Activated naive CD8-positive, alpha-beta T cell treated with anti-CD3 and anti-CD28 coated beads, Interleukin-2, amount 10 ng/mL, durations not matched to agents 7 days and 5 days (primary cell): ENCODE results near the gene SPEN. TPM values are rescaled to one million over a fixed set of nuclear protein-coding genes. Genes with fewer than 3 reads are reported as not detected.
A peak's percentile ranks its signal among the peaks of the same experiment; 100 is the strongest.

Experiments used
- ATAC-seq: fragments of 150-1000 bp; cut with Tn5 transposase; one replicate; pipeline ENCODE4 v1.10.0; 2021; ENCODE audit warnings: low read depth, moderate library complexity
- POLR2A ChIA-PET: fragments of 350-600 bp; sonication (Branson Sonifier 250); formaldehyde crosslinking; loops from one replicate; lab custom pipeline; 2021; ENCODE audit warnings: antibody characterized with exemption; lab: Charles Lee
- DNase-seq: peaks from one replicate; pipeline ENCODE4 v3.0.0; 2021
- H3K27ac Mint-ChIP-seq: one replicate; pipeline ENCODE4 v1.8.0; 2022; ENCODE audit warnings: mild to moderate bottlenecking, mixed read lengths
- H3K27me3 Mint-ChIP-seq: one replicate; pipeline ENCODE4 v1.8.0; 2022; ENCODE audit warnings: mild to moderate bottlenecking, moderate library complexity, mixed read lengths
- H3K36me3 Mint-ChIP-seq: one replicate; pipeline ENCODE4 v1.8.0; 2021; ENCODE audit warnings: mild to moderate bottlenecking, mixed read lengths
- H3K4me1 Mint-ChIP-seq: one replicate; pipeline ENCODE4 v1.8.0; 2021; ENCODE audit warnings: mixed read lengths
- H3K4me3 Mint-ChIP-seq: one replicate; pipeline ENCODE4 v1.8.0; 2022; ENCODE audit warnings: mild to moderate bottlenecking, moderate library complexity, mixed read lengths
- H3K9me3 Mint-ChIP-seq: one replicate; pipeline ENCODE4 v1.8.0; 2021; ENCODE audit warnings: mixed read lengths
- total RNA-seq, 2 experiments: library from RNA; stranded (reverse); gene quantifications; one replicate each; pipeline ENCODE4 v1.2.3, GENCODE V29; 2021

The SPEN gene
- total RNA-seq, 2 experiments from 2014 or later, result 68.8 to 69.8 TPM

DNA sequence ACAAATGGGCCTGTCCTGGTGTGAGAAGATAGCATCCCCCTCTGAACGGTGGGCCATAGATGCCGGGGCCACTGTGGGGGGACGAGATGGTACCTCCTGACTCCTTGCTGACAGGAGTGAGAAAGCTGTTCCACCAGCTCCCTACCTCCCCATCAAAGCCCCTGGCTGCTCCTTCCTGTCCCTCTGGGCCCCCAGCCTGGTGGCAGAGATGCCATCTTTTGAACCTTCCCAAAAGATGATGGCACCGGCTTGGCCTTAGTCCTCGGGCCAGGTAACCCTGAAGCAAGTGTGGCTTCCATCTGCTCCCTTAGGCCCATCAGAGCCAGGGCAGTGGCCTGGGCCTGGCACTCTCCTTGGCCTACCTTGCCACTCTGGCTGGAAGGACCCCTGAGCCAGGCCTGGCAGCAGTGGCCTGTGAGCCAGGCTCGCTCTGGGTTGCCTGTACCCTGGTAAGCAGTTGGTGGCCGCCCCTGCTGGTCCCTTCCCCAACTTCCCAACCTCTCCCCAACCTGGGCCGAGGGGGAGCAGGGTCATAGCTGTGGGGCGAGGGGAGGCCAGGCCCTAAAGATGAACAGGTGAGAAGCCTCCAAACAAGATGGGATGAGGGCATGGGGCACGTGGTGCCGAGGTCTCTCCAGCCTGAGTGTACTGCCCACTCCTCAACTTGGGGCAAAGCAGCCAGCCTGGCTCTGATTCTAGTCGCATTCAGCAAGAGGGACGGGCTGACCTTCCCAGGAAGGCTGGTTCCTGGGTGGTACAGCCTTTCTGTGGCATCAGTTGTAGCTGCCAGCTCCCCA, 93.7 kb downstream of the SPEN start:
- Mint-ChIP-seq H3K27ac (no peak overlapping the region), H3K27me3 (no peaks in the 10 kb centered on the region), H3K36me3 (peaks cover 15% of the 10 kb centered on the region), H3K4me3 (no peak overlapping the region), H3K9me3 (no peaks in the 10 kb centered on the region), H3K4me1 (peaks cover 7% of the 10 kb centered on the region)
- no peak for ATAC-seq
- no peak for DNase-seq
- POLR2A ChIA-PET, result no interaction called here

GRCh38 chr1:15941899-15942660, 94.6 kb downstream of the SPEN start:
- Mint-ChIP-seq H3K27ac (no peak overlapping the region), H3K36me3 (peaks cover 15% of the 10 kb centered on the region), H3K4me1 (peaks cover 6% of the 10 kb centered on the region), H3K27me3 (no peaks in the 10 kb centered on the region), H3K9me3 (no peaks in the 10 kb centered on the region), H3K4me3 (no peak overlapping the region)
- DNase-seq, result no peak
- ATAC-seq, result no peak
- POLR2A ChIA-PET, result no interaction called here

DNA sequence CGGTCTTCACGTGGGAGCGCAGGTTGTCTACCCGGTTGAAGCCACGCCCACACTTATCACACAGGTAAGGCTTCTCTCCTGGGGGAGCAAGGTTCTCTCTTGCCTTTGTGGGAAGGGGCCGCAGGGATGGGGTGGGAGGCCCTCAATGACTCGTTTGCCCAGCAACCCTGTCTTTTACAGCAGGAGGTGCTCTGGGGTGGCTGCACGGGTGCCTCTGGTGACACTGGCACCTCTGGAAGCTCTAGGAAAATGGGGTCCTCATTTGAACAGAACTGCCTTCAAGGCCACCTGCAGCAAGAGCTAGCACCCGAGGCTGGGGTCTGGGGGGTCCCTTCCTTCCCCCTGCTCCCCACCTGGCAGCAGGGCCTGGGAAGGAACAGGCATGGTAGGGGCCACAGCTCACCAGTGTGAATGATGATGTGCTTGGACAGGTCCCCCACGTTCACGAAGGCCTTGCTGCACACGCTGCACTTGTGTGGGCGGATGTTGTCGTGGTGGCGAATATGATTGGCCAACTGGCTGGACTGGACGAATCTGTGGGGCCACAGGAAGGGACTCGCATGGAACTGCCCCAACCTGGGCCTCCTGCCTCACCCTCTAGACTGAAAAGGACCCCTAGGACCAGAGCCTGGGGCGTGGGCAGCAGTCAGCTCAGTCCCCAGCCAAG, 95.3 kb downstream of the SPEN start:
- POLR2A ChIA-PET, result interaction anchor here (0.6 kb wide), 1 partner anchor 14 kb away, joined by 3 read pairs; no protein-coding TSS in a partner anchor
- Mint-ChIP-seq H3K27ac (no peak overlapping the region), H3K36me3 (peaks cover 12% of the 10 kb centered on the region), H3K4me1 (no peaks in the 10 kb centered on the region), H3K4me3 (no peak overlapping the region), H3K9me3 (no peaks in the 10 kb centered on the region), H3K27me3 (no peaks in the 10 kb centered on the region)
- ATAC-seq (no peak), DNase-seq (no peak)

DNA sequence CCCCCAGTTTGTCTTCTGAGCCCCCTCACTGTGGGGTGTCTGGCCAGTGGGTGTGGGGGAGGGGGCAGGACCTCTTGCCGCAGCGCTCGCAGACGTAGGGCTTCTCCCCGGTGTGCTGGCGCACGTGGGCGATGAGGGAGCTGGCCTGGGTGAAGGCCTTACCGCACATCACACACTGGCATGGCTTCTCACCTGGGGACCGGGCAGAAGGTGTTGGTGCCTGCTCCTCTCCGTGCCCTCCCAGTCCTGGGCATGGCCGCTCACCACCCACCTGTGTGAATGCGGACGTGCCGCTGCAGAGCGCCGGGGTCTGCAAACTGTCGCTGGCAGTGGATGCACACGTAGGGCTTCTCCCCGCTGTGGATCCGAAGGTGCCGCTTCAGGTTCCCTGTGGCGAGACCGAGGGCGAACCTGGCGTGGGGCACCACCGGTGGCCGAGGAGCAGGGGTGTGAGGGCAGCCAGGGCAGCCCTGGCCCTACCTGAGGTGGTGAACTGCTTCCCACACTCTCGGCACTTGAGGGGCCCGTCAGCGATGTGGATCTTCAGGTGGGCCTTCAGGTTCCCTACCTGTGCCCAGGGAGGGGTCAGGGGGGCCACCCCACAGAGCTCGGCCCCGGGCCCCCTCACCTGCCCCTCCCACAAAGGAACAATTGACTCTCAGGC, 96.0 kb downstream of the SPEN start:
- no peaks in the 10 kb centered on the region for H3K4me1 Mint-ChIP-seq
- ATAC-seq (no peak), DNase-seq (no peak)
- no peak overlapping the region for H3K4me3 Mint-ChIP-seq
- no peak overlapping the region for H3K27ac Mint-ChIP-seq
- H3K36me3 Mint-ChIP-seq, result peaks cover 10% of the 10 kb centered on the region
- POLR2A ChIA-PET, result interaction anchor here (0.6 kb wide), 1 partner anchor 14 kb away, joined by 3 read pairs; no protein-coding TSS in a partner anchor
- H3K27me3 Mint-ChIP-seq, result no peaks in the 10 kb centered on the region
- H3K9me3 Mint-ChIP-seq, result no peaks in the 10 kb centered on the region

DNA sequence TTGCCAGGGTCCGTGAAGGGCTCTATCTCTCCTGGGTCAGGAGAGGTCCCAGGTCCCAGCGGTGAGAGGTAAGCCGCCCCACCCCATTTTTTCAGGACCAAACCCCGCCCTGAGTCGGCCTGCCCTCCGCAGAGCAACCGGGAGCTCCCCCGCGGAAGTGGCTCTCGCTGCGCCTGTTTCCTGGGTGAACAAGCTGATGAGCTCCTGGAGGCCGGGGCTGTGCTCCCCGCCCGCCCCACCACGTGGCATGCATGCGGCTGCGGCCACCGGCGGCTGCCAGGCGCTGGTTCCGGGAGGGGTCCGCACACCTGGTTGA, 96.4 kb downstream of the SPEN start:
- Mint-ChIP-seq H3K4me3 (no peak overlapping the region), H3K27me3 (no peaks in the 10 kb centered on the region), H3K9me3 (no peaks in the 10 kb centered on the region), H3K27ac (no peak overlapping the region), H3K4me1 (peaks cover 4% of the 10 kb centered on the region), H3K36me3 (peaks cover 10% of the 10 kb centered on the region)
- DNase-seq, result no peak
- POLR2A ChIA-PET, result no interaction called here
- no peak for ATAC-seq

- no peaks in the 10 kb centered on the region for H3K9me3 Mint-ChIP-seq
- peaks cover 9% of the 10 kb centered on the region for H3K4me1 Mint-ChIP-seq
- H3K36me3 Mint-ChIP-seq, result peaks cover 6% of the 10 kb centered on the region
- ATAC-seq (no peak), DNase-seq (no peak)
- no peak overlapping the region for H3K4me3 Mint-ChIP-seq
- POLR2A ChIA-PET, result no interaction called here
- H3K27me3 Mint-ChIP-seq, result no peaks in the 10 kb centered on the region
- no peak overlapping the region for H3K27ac Mint-ChIP-seq
These were observed 97.0 kb downstream of the SPEN start for GRCh38 chr1:15944308-15945010.

GRCh38 chr1:15945011-15945831, 97.7 kb downstream of the SPEN start:
- Mint-ChIP-seq H3K4me1 (peaks cover 14% of the 10 kb centered on the region), H3K27ac (no peak overlapping the region), H3K9me3 (no peaks in the 10 kb centered on the region), H3K4me3 (no peak overlapping the region), H3K27me3 (no peaks in the 10 kb centered on the region), H3K36me3 (peaks cover 4% of the 10 kb centered on the region)
- DNase-seq, result no peak
- POLR2A ChIA-PET, result no interaction called here
- no peak for ATAC-seq

DNA sequence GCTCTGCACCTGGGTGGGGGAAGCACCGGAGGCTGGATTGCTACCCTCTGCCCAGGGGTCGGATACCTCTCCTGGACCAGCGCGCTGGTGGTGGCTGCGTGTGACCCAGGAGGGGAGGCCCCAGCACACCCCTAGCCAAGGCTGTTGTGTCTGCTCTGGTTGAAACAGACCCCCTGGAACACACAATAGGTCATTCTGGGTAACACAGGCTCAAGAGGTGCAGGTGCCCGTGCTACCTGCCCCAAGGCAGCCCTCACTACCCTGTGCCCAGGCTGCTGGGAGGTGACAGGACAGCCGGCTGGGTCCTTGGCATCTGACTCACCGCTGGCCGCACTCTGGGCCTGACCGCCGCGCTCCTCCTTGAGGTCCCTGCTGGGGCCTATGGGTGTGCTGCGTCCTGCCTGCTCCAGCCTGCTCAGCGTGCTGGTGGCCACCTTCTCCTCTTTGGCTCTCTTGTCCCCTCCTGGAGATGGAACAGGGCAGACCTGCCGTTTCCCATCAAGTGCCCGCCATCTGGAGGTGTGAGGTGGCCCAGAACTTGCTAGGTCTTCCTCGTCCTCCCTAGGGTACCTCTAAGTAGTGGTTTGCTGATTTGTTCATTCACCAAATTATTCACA, 98.4 kb downstream of the SPEN start:
- POLR2A ChIA-PET, result no interaction called here
- no peak overlapping the region for H3K4me3 Mint-ChIP-seq
- DNase-seq (no peak), ATAC-seq (no peak)
- no peaks in the 10 kb centered on the region for H3K27me3 Mint-ChIP-seq
- no peaks in the 10 kb centered on the region for H3K9me3 Mint-ChIP-seq
- H3K27ac Mint-ChIP-seq, result no peak overlapping the region
- H3K36me3 Mint-ChIP-seq, result peaks cover 4% of the 10 kb centered on the region
- peaks cover 21% of the 10 kb centered on the region for H3K4me1 Mint-ChIP-seq

GRCh38 chr1:15946571-15947381, 99.3 kb downstream of the SPEN start:
- POLR2A ChIA-PET, result no interaction called here
- H3K27ac Mint-ChIP-seq, result no peak overlapping the region
- H3K4me1 Mint-ChIP-seq, result peaks cover 30% of the 10 kb centered on the region

GRCh38 chr1:15947382-15948090, 100.0 kb downstream of the SPEN start:
- Mint-ChIP-seq H3K9me3 (no peaks in the 10 kb centered on the region), H3K27me3 (no peaks in the 10 kb centered on the region), H3K4me3 (no peak overlapping the region), H3K4me1 (peaks cover 35% of the 10 kb centered on the region), H3K27ac (peak overlapping the region; percentile 31), H3K36me3 (peaks cover 5% of the 10 kb centered on the region)
- POLR2A ChIA-PET, result no interaction called here
- DNase-seq (no peak), ATAC-seq (no peak)

More at GRCh38 chr1:15946571-15947381, 99.3 kb downstream of the SPEN start:
- Mint-ChIP-seq H3K27me3 (no peaks in the 10 kb centered on the region), H3K36me3 (peaks cover 4% of the 10 kb centered on the region), H3K9me3 (no peaks in the 10 kb centered on the region), H3K4me3 (no peak overlapping the region)
- DNase-seq (no peak), ATAC-seq (no peak)

- H3K4me3 Mint-ChIP-seq, result no peak overlapping the region
- no peaks in the 10 kb centered on the region for H3K27me3 Mint-ChIP-seq
- H3K36me3 Mint-ChIP-seq, result peaks cover 8% of the 10 kb centered on the region
- peak overlapping the region; percentile 56 for H3K27ac Mint-ChIP-seq
- POLR2A ChIA-PET, result no interaction called here
- peaks cover 37% of the 10 kb centered on the region for H3K4me1 Mint-ChIP-seq
- no peak for DNase-seq
- no peak for ATAC-seq
- H3K9me3 Mint-ChIP-seq, result no peaks in the 10 kb centered on the region
These were observed 100.6 kb downstream of the SPEN start for GRCh38 chr1:15948091-15948591.
